ENCODE results near the gene MKKS. TPM values are rescaled to one million over a fixed set of nuclear protein-coding genes. Genes with fewer than 3 reads are reported as not detected.

MKKS gene
- total and polyA plus RNA-seq, 10 of the 15 experiments (the other 5 are each of a cell fraction or from before 2014, with no cell fraction given), result 4.3 to 17.9 (median 7.7) TPM

DNA sequence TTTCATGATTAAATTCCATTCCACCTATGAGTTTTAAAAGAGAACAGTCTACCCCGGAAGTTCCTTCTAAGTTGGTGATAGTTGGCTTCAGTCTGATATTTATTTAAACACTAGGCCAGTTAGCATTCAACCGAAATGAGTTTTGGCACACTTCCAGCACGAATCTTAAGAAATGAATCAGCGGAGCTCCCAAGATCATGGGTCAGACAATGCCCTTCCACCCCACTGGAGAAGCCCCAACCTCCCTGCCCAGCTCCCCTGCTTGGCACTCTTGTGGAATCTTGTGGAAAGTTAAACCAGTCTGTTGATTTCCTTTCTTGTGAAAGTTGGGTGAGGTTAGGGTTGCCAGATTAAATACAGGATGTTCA, 64.3 kb downstream of the MKKS start:
- in situ Hi-C loops (cut with MboI), result no loop called here
- Histone ChIP-seq H3K27ac (ENCODE audit: control insufficient read depth, insufficient read depth) (no peak overlapping the region), H3K27me3 (replicated peaks in 1 of 2; ENCODE audit: control insufficient read depth in 2 of 2, insufficient read depth in 2 of 2, low read length in 1 of 2) (no peaks in the 10 kb centered on the region; a peak in 1 of 4 replicates), H3K9me3 (replicated peaks; ENCODE audit: control insufficient read depth, insufficient read depth, low read length) (no peaks in the 10 kb centered on the region), H3K4me1 (ENCODE audit: control insufficient read depth, insufficient read depth, low read length) (no peaks in the 10 kb centered on the region), H3K9ac (ENCODE audit: control insufficient read depth, insufficient read depth, low read length) (no peak overlapping the region), H3K4me3 (no peak overlapping the region), H3K36me3 (ENCODE audit: control insufficient read depth in 2 of 2, insufficient read depth in 2 of 2, low read length in 1 of 2) (no peaks in the 10 kb centered on the region), H3K79me2 (ENCODE audit: control insufficient read depth, insufficient read depth, low read length) (no peaks in the 10 kb centered on the region), H3K4me2 (ENCODE audit: control insufficient read depth, insufficient read depth) (no peak overlapping the region), H4K20me1 (ENCODE audit: control insufficient read depth, insufficient read depth) (no peaks in the 10 kb centered on the region), H2AFZ (ENCODE audit: control insufficient read depth, low read depth, low read length) (no peak overlapping the region)
- ATAC-seq (peak; percentile 22; the same call in 1 of the 3 replicates), DNase-seq (ENCODE audit: low read depth, low spot score) (no peak), FAIRE-seq (no peak)
- RAD21 ChIA-PET (ENCODE audit: unreplicated experiment), result interaction anchor here (0.6 kb wide), 1 partner anchor 302 kb away, joined by 3 read pairs; no protein-coding TSS in a partner anchor
- TF ChIP-seq, protein P1, sequence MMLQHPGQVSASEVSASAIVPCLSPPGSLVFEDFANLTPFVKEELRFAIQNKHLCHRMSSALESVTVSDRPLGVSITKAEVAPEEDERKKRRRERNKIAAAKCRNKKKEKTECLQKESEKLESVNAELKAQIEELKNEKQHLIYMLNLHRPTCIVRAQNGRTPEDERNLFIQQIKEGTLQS (IDR thresholded peaks at IDR 0.05; ENCODE audit: borderline replicate concordance, extremely low read depth, low read depth, low read length), result no peak
- no peak for TF ChIP-seq GATAD2B (conservative IDR thresholded peaks at IDR 0.05; ENCODE audit: low read depth)
- intact Hi-C loops (cut with micrococcal nuclease; ENCODE audit: unreplicated experiment), result no loop called here
- no TSS peak for BruUV-seq (replicated peaks)
- WGBS (ENCODE audit: insufficient coverage, insufficient replicate concordance, low lambda C conversion rate, missing lambda C conversion rate), result 39% methylated on average over 4 of the region's 4 CpGs
- CTCF ChIA-PET, result interaction anchor here (0.9 kb wide), 1 partner anchor 9 kb away, joined by 4 read pairs; no protein-coding TSS in a partner anchor
- POLR2A ChIA-PET, result interaction anchor here (0.9 kb wide), 1 partner anchor 21 kb away, joined by 3 read pairs; no protein-coding TSS in a partner anchor
- SMC1A ChIA-PET (ENCODE audit: uncharacterized antibody, unreplicated experiment), result interaction anchor here (1.1 to 1.4 kb wide), 5 partner anchors 10 to 108 kb away, joined by 3 to 6 read pairs (median 3); no protein-coding TSS in a partner anchor

- no peaks in the 10 kb centered on the region for H3K9me3 ChIP-seq (replicated peaks; ENCODE audit: control insufficient read depth, insufficient read depth, low read length)
- ChIA-PET SMC1A (ENCODE audit: uncharacterized antibody, unreplicated experiment) (interaction anchor here (0.7 to 1.4 kb wide), 6 partner anchors 9 to 52 kb away, joined by 3 to 6 read pairs (median 3); no protein-coding TSS in a partner anchor), POLR2A (interaction anchor here (0.9 kb wide), 1 partner anchor 20 kb away, joined by 3 read pairs; no protein-coding TSS in a partner anchor), CTCF (interaction anchor here (0.9 to 2.3 kb wide), 3 partner anchors 8 to 50 kb away, joined by 4 to 6 read pairs (median 4); no protein-coding TSS in a partner anchor), RAD21 (ENCODE audit: unreplicated experiment) (interaction anchor here (0.6 kb wide), 1 partner anchor 12 kb away, joined by 3 read pairs; no protein-coding TSS in a partner anchor)
- FAIRE-seq (no peak), ATAC-seq (no peak), DNase-seq (ENCODE audit: low read depth, low spot score) (no peak)
- no peak overlapping the region for H3K9ac ChIP-seq (ENCODE audit: control insufficient read depth, insufficient read depth, low read length)
- H2AFZ ChIP-seq (ENCODE audit: control insufficient read depth, low read depth, low read length), result no peak overlapping the region
- no peak overlapping the region for H3K4me2 ChIP-seq (ENCODE audit: control insufficient read depth, insufficient read depth)
- no peaks in the 10 kb centered on the region for H3K4me1 ChIP-seq (ENCODE audit: control insufficient read depth, insufficient read depth, low read length)
- H3K4me3 ChIP-seq, result no peak overlapping the region
- H3K79me2 ChIP-seq (ENCODE audit: control insufficient read depth, insufficient read depth, low read length), result no peaks in the 10 kb centered on the region
- H3K36me3 ChIP-seq (ENCODE audit: control insufficient read depth in 2 of 2, insufficient read depth in 2 of 2, low read length in 1 of 2), result no peaks in the 10 kb centered on the region
- BruUV-seq (replicated peaks), result no TSS peak
- no peaks in the 10 kb centered on the region; a peak in 1 of 4 replicates for H3K27me3 ChIP-seq (replicated peaks in 1 of 2; ENCODE audit: control insufficient read depth in 2 of 2, insufficient read depth in 2 of 2, low read length in 1 of 2)
- intact Hi-C loops (cut with micrococcal nuclease; ENCODE audit: unreplicated experiment), result no loop called here
- H4K20me1 ChIP-seq (ENCODE audit: control insufficient read depth, insufficient read depth), result no peaks in the 10 kb centered on the region
- in situ Hi-C loops (cut with MboI), result no loop called here
- no peak overlapping the region for H3K27ac ChIP-seq (ENCODE audit: control insufficient read depth, insufficient read depth)
- 75% methylated on average over 3 of the region's 3 CpGs for WGBS (ENCODE audit: insufficient coverage, insufficient replicate concordance, low lambda C conversion rate, missing lambda C conversion rate)
- TF ChIP-seq, protein P2, sequence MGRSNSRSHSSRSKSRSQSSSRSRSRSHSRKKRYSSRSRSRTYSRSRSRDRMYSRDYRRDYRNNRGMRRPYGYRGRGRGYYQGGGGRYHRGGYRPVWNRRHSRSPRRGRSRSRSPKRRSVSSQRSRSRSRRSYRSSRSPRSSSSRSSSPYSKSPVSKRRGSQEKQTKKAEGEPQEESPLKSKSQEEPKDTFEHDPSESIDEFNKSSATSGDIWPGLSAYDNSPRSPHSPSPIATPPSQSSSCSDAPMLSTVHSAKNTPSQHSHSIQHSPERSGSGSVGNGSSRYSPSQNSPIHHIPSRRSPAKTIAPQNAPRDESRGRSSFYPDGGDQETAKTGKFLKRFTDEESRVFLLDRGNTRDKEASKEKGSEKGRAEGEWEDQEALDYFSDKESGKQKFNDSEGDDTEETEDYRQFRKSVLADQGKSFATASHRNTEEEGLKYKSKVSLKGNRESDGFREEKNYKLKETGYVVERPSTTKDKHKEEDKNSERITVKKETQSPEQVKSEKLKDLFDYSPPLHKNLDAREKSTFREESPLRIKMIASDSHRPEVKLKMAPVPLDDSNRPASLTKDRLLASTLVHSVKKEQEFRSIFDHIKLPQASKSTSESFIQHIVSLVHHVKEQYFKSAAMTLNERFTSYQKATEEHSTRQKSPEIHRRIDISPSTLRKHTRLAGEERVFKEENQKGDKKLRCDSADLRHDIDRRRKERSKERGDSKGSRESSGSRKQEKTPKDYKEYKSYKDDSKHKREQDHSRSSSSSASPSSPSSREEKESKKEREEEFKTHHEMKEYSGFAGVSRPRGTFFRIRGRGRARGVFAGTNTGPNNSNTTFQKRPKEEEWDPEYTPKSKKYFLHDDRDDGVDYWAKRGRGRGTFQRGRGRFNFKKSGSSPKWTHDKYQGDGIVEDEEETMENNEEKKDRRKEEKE (IDR thresholded peaks at IDR 0.05), result no peak
- no peak for TF ChIP-seq TCF3 (IDR thresholded peaks at IDR 0.05; ENCODE audit: borderline replicate concordance, insufficient read depth, low read depth, low read length)
- no peak for TF ChIP-seq IRF4 (IDR thresholded peaks at IDR 0.05; ENCODE audit: low read depth, low read length)
- no peak for TF ChIP-seq NBN (IDR thresholded peaks at IDR 0.05)
- no peak for TF ChIP-seq E2F8 (IDR thresholded peaks at IDR 0.05; ENCODE audit: low read depth, partially characterized antibody)
- TF ChIP-seq, protein P3, sequence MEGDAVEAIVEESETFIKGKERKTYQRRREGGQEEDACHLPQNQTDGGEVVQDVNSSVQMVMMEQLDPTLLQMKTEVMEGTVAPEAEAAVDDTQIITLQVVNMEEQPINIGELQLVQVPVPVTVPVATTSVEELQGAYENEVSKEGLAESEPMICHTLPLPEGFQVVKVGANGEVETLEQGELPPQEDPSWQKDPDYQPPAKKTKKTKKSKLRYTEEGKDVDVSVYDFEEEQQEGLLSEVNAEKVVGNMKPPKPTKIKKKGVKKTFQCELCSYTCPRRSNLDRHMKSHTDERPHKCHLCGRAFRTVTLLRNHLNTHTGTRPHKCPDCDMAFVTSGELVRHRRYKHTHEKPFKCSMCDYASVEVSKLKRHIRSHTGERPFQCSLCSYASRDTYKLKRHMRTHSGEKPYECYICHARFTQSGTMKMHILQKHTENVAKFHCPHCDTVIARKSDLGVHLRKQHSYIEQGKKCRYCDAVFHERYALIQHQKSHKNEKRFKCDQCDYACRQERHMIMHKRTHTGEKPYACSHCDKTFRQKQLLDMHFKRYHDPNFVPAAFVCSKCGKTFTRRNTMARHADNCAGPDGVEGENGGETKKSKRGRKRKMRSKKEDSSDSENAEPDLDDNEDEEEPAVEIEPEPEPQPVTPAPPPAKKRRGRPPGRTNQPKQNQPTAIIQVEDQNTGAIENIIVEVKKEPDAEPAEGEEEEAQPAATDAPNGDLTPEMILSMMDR (IDR thresholded peaks at IDR 0.05 in 2 of 3, conservative IDR thresholded peaks at IDR 0.05 in 1 of 3; ENCODE audit: control insufficient read depth in 2 of 3, extremely low read depth in 1 of 3, insufficient read depth in 1 of 3, low read depth in 3 of 3, low read length in 3 of 3), result no peak
Measured at GRCh38 chr20:10368702-10369041, 65.3 kb downstream of the MKKS start.

All from GM12878 (cell line).